Parathyroid adenoma (tissue), 2 donors: ENCODE measurements around the gene SLC9A3.

Source experiments
- H2AFZ ChIP-seq: fragments of 300-600 bp; sonication (generic); one replicate; pipeline ENCODE4 v1.7.0; 2017; ENCODE audit warnings: antibody characterized with exemption, mild to moderate bottlenecking
- H3K27ac ChIP-seq: fragments of 300-600 bp; sonication (generic); one replicate; pipeline ENCODE4 v1.7.0; 2017
- H3K27me3 ChIP-seq: fragments of 300-600 bp; sonication (generic); one replicate; pipeline ENCODE4 v1.7.0; 2017; ENCODE audit warnings: low read length; ENCODE audit not compliant: control insufficient read depth, insufficient read depth
- H3K36me3 ChIP-seq: fragments of 300-600 bp; sonication (generic); one replicate; pipeline ENCODE4 v1.7.0; 2017; ENCODE audit warnings: low read length; ENCODE audit not compliant: control insufficient read depth, insufficient read depth
- H3K4me1 ChIP-seq: fragments of 300-600 bp; sonication (generic); one replicate; pipeline ENCODE4 v1.7.0; 2017; ENCODE audit warnings: control low read depth
- H3K4me2 ChIP-seq: fragments of 300-600 bp; sonication (generic); one replicate; pipeline ENCODE4 v1.7.0; 2017; ENCODE audit warnings: low read length
- H3K4me3 ChIP-seq: fragments of 300-600 bp; sonication (generic); one replicate; pipeline ENCODE4 v1.7.0; 2017; ENCODE audit warnings: low read depth, low read length
- H3K79me2 ChIP-seq: fragments of 300-600 bp; sonication (generic); one replicate; pipeline ENCODE4 v1.7.0; 2017; ENCODE audit warnings: control low read depth
- H3K9ac ChIP-seq: fragments of 300-600 bp; sonication (generic); one replicate; pipeline ENCODE4 v1.7.0; 2017; ENCODE audit warnings: mild to moderate bottlenecking
- H3K9me3 ChIP-seq: fragments of 300-600 bp; sonication (generic); one replicate; pipeline ENCODE4 v1.7.0; 2017; ENCODE audit warnings: low read length; ENCODE audit not compliant: control insufficient read depth
- TF ChIP-seq, protein P1 (sequence below): fragments of 300-600 bp; sonication (generic); IDR thresholded peaks from one replicate; pipeline ENCODE4 v1.7.0; 2017; ENCODE audit warnings: antibody characterized with exemption, mild to moderate bottlenecking
- donor health status: primary hyperparathyroidism.

SLC9A3 gene

DNA sequence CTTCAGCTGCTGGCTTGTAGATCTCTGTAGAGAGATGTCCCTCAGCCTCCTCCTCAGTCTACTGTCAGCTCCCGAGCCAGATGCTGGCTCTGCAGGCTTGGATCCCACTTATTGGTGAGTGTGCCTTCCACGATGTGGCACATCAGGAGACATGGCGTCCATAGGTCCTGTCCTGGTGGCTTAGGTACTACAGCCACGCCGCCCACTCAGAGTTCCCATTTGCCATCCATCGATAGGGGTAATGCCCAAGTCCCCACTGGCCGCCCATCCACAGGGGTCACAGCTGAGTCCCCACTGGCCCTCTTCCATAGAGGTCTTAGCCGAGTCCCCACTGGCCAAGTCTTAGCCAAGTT lies 64.0 kb downstream of the SLC9A3 start:
- Histone ChIP-seq H3K36me3 (no peaks in the 10 kb centered on the region), H3K27ac (no peak overlapping the region), H2AFZ (no peak overlapping the region), H3K79me2 (peaks cover 13% of the 10 kb centered on the region), H3K4me2 (no peak overlapping the region), H3K9ac (no peak overlapping the region), H3K9me3 (no peaks in the 10 kb centered on the region), H3K4me3 (no peak overlapping the region), H3K27me3 (no peaks in the 10 kb centered on the region), H3K4me1 (no peaks in the 10 kb centered on the region)
- TF ChIP-seq, protein P1, sequence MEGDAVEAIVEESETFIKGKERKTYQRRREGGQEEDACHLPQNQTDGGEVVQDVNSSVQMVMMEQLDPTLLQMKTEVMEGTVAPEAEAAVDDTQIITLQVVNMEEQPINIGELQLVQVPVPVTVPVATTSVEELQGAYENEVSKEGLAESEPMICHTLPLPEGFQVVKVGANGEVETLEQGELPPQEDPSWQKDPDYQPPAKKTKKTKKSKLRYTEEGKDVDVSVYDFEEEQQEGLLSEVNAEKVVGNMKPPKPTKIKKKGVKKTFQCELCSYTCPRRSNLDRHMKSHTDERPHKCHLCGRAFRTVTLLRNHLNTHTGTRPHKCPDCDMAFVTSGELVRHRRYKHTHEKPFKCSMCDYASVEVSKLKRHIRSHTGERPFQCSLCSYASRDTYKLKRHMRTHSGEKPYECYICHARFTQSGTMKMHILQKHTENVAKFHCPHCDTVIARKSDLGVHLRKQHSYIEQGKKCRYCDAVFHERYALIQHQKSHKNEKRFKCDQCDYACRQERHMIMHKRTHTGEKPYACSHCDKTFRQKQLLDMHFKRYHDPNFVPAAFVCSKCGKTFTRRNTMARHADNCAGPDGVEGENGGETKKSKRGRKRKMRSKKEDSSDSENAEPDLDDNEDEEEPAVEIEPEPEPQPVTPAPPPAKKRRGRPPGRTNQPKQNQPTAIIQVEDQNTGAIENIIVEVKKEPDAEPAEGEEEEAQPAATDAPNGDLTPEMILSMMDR, result no peak

DNA sequence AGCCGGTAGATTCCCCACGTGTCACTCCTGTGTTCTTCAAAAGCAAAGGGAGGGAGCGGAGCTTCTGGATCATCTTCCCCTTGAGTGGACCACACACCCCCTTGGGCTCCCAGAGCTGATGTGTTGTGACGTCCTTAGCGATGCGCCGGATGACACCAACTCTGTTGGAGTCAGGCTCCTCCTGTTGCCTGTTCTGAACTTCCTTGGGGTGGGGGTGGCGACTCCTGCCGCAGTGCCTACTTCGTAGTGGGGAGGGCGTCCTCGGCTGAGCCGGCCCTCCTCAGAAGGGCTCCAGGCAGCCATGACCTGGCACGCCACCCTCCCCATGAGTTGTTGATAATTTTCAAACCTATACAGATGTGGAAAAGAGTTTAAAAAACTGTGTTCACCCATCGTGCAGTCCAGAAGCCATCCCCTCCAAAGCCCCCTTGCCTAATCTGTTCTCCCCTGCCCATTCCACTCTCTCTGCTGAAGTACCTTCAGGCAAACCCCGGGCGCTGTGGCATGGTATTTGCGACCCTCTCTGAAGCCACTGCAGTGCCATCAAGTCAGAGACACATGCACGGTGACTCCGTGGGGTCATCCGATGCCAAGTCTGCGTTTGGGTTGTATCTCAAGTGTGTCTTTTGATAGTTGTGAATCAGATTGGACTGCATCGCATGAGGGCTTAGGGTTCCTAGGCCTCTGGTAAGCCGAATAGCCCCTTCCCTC lies 64.5 kb downstream of the SLC9A3 start:
- Histone ChIP-seq H3K9me3 (no peaks in the 10 kb centered on the region), H3K4me2 (no peak overlapping the region), H3K36me3 (no peaks in the 10 kb centered on the region), H3K9ac (no peak overlapping the region), H3K27ac (no peak overlapping the region), H3K4me1 (no peaks in the 10 kb centered on the region), H3K27me3 (no peaks in the 10 kb centered on the region), H3K4me3 (no peak overlapping the region), H2AFZ (no peak overlapping the region), H3K79me2 (peaks cover 18% of the 10 kb centered on the region)
- TF ChIP-seq, protein P1, result no peak

DNA sequence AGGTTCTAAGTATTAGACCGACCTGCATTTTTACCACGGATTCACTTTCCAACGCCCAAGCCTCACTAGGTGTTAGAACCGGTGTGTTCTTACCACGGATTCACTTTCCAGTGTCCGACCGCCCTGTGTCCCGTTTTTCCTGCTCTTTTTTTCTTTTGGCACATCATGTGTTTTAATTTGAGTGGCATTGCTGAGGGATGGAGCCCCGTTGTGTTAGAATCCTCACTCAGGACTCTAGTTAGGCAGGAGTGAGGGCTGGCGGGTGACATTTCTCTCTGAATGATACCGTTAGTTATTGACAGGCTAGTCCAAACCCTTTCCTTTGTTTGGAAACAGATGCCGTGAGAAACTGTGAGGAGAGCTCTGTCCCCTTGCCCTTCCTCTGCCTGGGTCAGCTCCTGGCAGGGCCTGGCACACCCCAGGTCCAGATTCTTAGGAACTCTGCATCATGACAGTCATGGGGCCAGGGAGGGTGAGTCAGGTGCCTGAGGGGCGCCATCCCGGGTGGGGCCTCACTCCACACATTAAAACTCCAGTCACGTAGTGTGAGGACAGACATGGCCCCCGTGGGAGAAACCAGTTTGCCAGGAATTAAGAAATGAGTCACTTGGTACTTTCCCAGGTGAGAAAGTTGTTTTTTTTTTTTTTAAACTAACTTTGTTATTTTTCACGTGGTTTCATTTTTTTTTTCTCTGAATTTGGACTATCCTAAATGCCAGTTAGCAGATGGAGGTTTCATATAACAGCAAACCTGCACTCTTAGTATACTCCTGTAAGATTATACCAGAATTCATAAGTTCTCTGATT lies 65.5 kb downstream of the SLC9A3 start:
- no peaks in the 10 kb centered on the region for H3K9me3 ChIP-seq
- H3K9ac ChIP-seq, result no peak overlapping the region
- no peaks in the 10 kb centered on the region for H3K36me3 ChIP-seq
- H3K27me3 ChIP-seq, result no peaks in the 10 kb centered on the region
- no peak overlapping the region for H2AFZ ChIP-seq
- TF ChIP-seq, protein P1, result no peak
- no peak overlapping the region for H3K27ac ChIP-seq
- no peaks in the 10 kb centered on the region for H3K4me1 ChIP-seq
- no peak overlapping the region for H3K4me3 ChIP-seq
- H3K4me2 ChIP-seq, result no peak overlapping the region
- H3K79me2 ChIP-seq, result peaks cover 23% of the 10 kb centered on the region

DNA sequence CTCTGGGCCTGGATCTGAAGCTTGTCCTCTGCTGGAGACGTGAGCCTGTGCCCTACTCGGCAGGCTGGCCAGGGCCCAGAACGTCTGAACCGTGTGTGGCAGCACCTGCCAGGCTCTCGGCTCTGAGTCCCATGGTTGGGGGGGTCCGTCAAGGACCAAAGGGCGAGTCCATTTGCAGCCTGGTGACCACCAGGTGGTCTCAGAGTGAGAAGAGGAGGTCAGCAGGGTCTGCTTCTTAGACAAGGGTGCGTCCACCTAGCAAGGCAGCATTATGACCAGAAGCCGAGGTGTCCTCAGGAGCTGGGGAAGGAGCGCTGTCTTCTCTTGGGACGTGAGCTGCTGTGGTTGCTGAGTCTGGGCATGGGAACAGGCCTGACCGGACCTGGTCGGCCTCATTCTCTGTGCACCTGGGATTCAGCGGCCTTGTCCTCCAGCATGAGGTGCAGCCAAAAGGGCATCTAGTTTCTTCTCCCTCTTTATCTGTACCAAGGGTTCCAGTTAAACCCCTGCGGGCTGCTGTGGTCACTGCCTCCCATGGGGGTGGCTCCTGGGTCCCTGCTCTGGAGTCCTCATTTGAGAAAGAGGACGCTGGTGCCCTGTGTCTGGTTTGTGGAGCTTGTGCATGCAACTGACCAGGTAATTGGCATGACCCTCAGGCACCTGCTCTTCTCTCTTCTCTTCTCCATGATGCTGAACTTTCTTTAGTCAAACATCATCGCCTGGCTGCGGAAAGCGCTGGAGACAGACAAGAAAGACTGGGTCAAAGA lies 66.9 kb downstream of the SLC9A3 start:
- Histone ChIP-seq H3K4me2 (no peak overlapping the region), H3K79me2 (peaks cover 37% of the 10 kb centered on the region), H3K36me3 (no peaks in the 10 kb centered on the region), H3K27ac (no peak overlapping the region), H3K4me3 (no peak overlapping the region), H3K27me3 (no peaks in the 10 kb centered on the region), H3K4me1 (no peaks in the 10 kb centered on the region), H2AFZ (no peak overlapping the region), H3K9ac (no peak overlapping the region), H3K9me3 (no peaks in the 10 kb centered on the region)
- TF ChIP-seq, protein P1, result no peak
